Activated naive CD8-positive, alpha-beta T cell treated with anti-CD3 and anti-CD28 coated beads for 36 hours (primary cell): ENCODE results near the gene PPFIA3. TPM values are rescaled to one million over a fixed set of nuclear protein-coding genes. Genes with fewer than 3 reads are reported as not detected.
"Not testable (repeated sequence)": the region's sequence is repeated elsewhere in the genome, so short reads cannot be mapped to it uniquely, and the experiment has no call there.

Experiments used
- DNase-seq: peaks from one replicate; pipeline ENCODE4 v3.0.0; 2021
- H3K27ac Mint-ChIP-seq: one replicate; pipeline ENCODE4 v1.8.0; 2022; ENCODE audit warnings: mild to moderate bottlenecking, moderate library complexity, mixed read lengths
- H3K27me3 Mint-ChIP-seq: one replicate; pipeline ENCODE4 v1.8.0; 2022; ENCODE audit warnings: mild to moderate bottlenecking, mixed read lengths
- H3K36me3 Mint-ChIP-seq: one replicate; pipeline ENCODE4 v1.8.0; 2021; ENCODE audit warnings: mild to moderate bottlenecking, mixed read lengths
- H3K4me1 Mint-ChIP-seq: one replicate; pipeline ENCODE4 v1.8.0; 2021; ENCODE audit warnings: mixed read lengths
- H3K4me3 Mint-ChIP-seq: one replicate; pipeline ENCODE4 v1.8.0; 2022; ENCODE audit warnings: mild to moderate bottlenecking, moderate library complexity, mixed read lengths
- H3K9me3 Mint-ChIP-seq: one replicate; pipeline ENCODE4 v1.8.0; 2022; ENCODE audit warnings: mixed read lengths
- total RNA-seq, 2 experiments: library from RNA; stranded (reverse); gene quantifications; one replicate each; pipeline ENCODE4 v1.2.3, GENCODE V29; 2021

Gene PPFIA3
- total RNA-seq, 2 experiments from 2014 or later = 3.2 to 4.3 TPM

GRCh38 chr19:49111218-49111998 lies 7.9 kb upstream of the PPFIA3 start:
- H3K27ac Mint-ChIP-seq = no peak overlapping the region

GRCh38 chr19:49113762-49114629 lies 5.3 kb upstream of the PPFIA3 start, which contains the start of gene LIN7B:
Gene LIN7B, plus strand, starts transcription at chr19:49114370. Its CDS starts 35 bp downstream, at chr19:49114405.
- Mint-ChIP-seq H3K27ac (peak within 1 kb of the TSS; percentile 18), H3K27me3 (no peaks in the 10 kb centered on the region), H3K4me3 (peak within 1 kb of the TSS; percentile 79), H3K36me3 (peaks cover 7% of the 10 kb centered on the region), H3K4me1 (peaks cover 22% of the 10 kb centered on the region), H3K9me3 (no peaks in the 10 kb centered on the region)
- peak; percentile 89 for DNase-seq

More at GRCh38 chr19:49111218-49111998, 7.9 kb upstream of the PPFIA3 start:
- Mint-ChIP-seq H3K9me3 (no peaks in the 10 kb centered on the region), H3K36me3 (peaks cover 19% of the 10 kb centered on the region), H3K27me3 (no peaks in the 10 kb centered on the region), H3K4me3 (no peak overlapping the region), H3K4me1 (peaks cover 10% of the 10 kb centered on the region)
- no peak for DNase-seq

- peaks cover 4% of the 10 kb centered on the region for H3K36me3 Mint-ChIP-seq
- peaks cover 2% of the 10 kb centered on the region for H3K27me3 Mint-ChIP-seq
- H3K27ac Mint-ChIP-seq = no peak overlapping the region
- H3K9me3 Mint-ChIP-seq = no peaks in the 10 kb centered on the region
- peaks cover 22% of the 10 kb centered on the region for H3K4me1 Mint-ChIP-seq
- H3K4me3 Mint-ChIP-seq = peak overlapping the region; percentile 76
- peak; percentile 60 for DNase-seq
Observed at GRCh38 chr19:49114630-49115363, 4.5 kb upstream of the PPFIA3 start.

- Mint-ChIP-seq H3K9me3 (no peaks in the 10 kb centered on the region), H3K27me3 (peaks cover 12% of the 10 kb centered on the region), H3K36me3 (peaks cover 4% of the 10 kb centered on the region), H3K27ac (no peak overlapping the region), H3K4me3 (peak overlapping the region; percentile 15), H3K4me1 (peaks cover 30% of the 10 kb centered on the region)
- DNase-seq = no peak
Observed at GRCh38 chr19:49116544-49116943, 2.8 kb upstream of the PPFIA3 start.

GRCh38 chr19:49117677-49118564 lies 1.4 kb upstream of the PPFIA3 start:
- Mint-ChIP-seq H3K4me1 (peaks cover 30% of the 10 kb centered on the region), H3K36me3 (peaks cover 4% of the 10 kb centered on the region), H3K27me3 (peaks cover 12% of the 10 kb centered on the region), H3K4me3 (peak overlapping the region; percentile 91), H3K9me3 (no peaks in the 10 kb centered on the region), H3K27ac (peak overlapping the region; percentile 92)
- DNase-seq = no peak

GRCh38 chr19:49118565-49119410 lies 556 bp upstream of the PPFIA3 start, which contains the start of gene C19orf73:
Gene C19orf73, minus strand, starts transcription at chr19:49119143. Its CDS starts 121 bp downstream, at chr19:49119022.
- H3K27me3 Mint-ChIP-seq = peaks cover 16% of the 10 kb centered on the region
- H3K27ac Mint-ChIP-seq = peak within 1 kb of the TSS; percentile 92
- H3K36me3 Mint-ChIP-seq = peaks cover 4% of the 10 kb centered on the region
- H3K4me3 Mint-ChIP-seq = peak within 1 kb of the TSS; percentile 91
- no peaks in the 10 kb centered on the region for H3K9me3 Mint-ChIP-seq
- H3K4me1 Mint-ChIP-seq = peaks cover 24% of the 10 kb centered on the region
- peak; percentile 98 for DNase-seq

GRCh38 chr19:49120325-49120683 lies 960 bp downstream of the PPFIA3 start:
- DNase-seq = no peak
- no peaks in the 10 kb centered on the region for H3K9me3 Mint-ChIP-seq
- peaks cover 4% of the 10 kb centered on the region for H3K36me3 Mint-ChIP-seq
- H3K4me3 Mint-ChIP-seq = peak overlapping the region; percentile 46
- H3K27ac Mint-ChIP-seq = no peak overlapping the region
- peaks cover 16% of the 10 kb centered on the region for H3K27me3 Mint-ChIP-seq
- H3K4me1 Mint-ChIP-seq = peaks cover 19% of the 10 kb centered on the region

GRCh38 chr19:49120868-49121267 lies 1.5 kb downstream of the PPFIA3 start:
- Mint-ChIP-seq H3K9me3 (no peaks in the 10 kb centered on the region), H3K27me3 (peaks cover 16% of the 10 kb centered on the region), H3K27ac (no peak overlapping the region), H3K4me1 (peaks cover 19% of the 10 kb centered on the region), H3K36me3 (peaks cover 4% of the 10 kb centered on the region), H3K4me3 (peak overlapping the region; percentile 46)
- DNase-seq = no peak

- H3K4me3 Mint-ChIP-seq, H3K9me3 Mint-ChIP-seq, DNase-seq, H3K36me3 Mint-ChIP-seq, H3K27ac Mint-ChIP-seq: not testable (repeated sequence)
- peaks cover 19% of the 10 kb centered on the region for H3K4me1 Mint-ChIP-seq
- peaks cover 16% of the 10 kb centered on the region for H3K27me3 Mint-ChIP-seq
Observed at GRCh38 chr19:49121841-49122240, 2.5 kb downstream of the PPFIA3 start.

GRCh38 chr19:49123285-49123684 lies 3.9 kb downstream of the PPFIA3 start:
- not testable (repeated sequence) for H3K9me3 Mint-ChIP-seq, DNase-seq, H3K27ac Mint-ChIP-seq, H3K4me3 Mint-ChIP-seq, H3K36me3 Mint-ChIP-seq
- Mint-ChIP-seq H3K4me1 (peaks cover 13% of the 10 kb centered on the region), H3K27me3 (peaks cover 16% of the 10 kb centered on the region)

GRCh38 chr19:49125025-49125731 lies 5.8 kb downstream of the PPFIA3 start:
- no peak overlapping the region for H3K27ac Mint-ChIP-seq
- H3K36me3 Mint-ChIP-seq = no peaks in the 10 kb centered on the region
- H3K27me3 Mint-ChIP-seq = peaks cover 12% of the 10 kb centered on the region
- H3K9me3 Mint-ChIP-seq = no peaks in the 10 kb centered on the region
- H3K4me1 Mint-ChIP-seq = peaks cover 10% of the 10 kb centered on the region
- H3K4me3 Mint-ChIP-seq = no peak overlapping the region
- DNase-seq = no peak

GRCh38 chr19:49126575-49126974 lies 7.2 kb downstream of the PPFIA3 start:
- H3K27ac Mint-ChIP-seq = no peak overlapping the region
- no peaks in the 10 kb centered on the region for H3K36me3 Mint-ChIP-seq
- H3K4me1 Mint-ChIP-seq = peaks cover 2% of the 10 kb centered on the region
- no peak for DNase-seq
- no peak overlapping the region for H3K4me3 Mint-ChIP-seq
- no peaks in the 10 kb centered on the region for H3K9me3 Mint-ChIP-seq
- peaks cover 4% of the 10 kb centered on the region for H3K27me3 Mint-ChIP-seq

GRCh38 chr19:49127225-49127624 lies 7.9 kb downstream of the PPFIA3 start:
- not testable (repeated sequence) for H3K9me3 Mint-ChIP-seq, H3K4me1 Mint-ChIP-seq, H3K27ac Mint-ChIP-seq, H3K4me3 Mint-ChIP-seq, H3K27me3 Mint-ChIP-seq, H3K36me3 Mint-ChIP-seq, DNase-seq
